Endothelial cell of umbilical vein (primary cell): Measurements from ENCODE around the gene XXYLT1.

Experiments
- EZH2 ChIP-seq: IDR thresholded peaks from 2 replicates; pipeline ENCODE4 v1.6.1; 2012; ENCODE audit warnings: borderline replicate concordance, low read depth, mild to moderate bottlenecking, moderate library complexity, low read length, inconsistent platforms; ENCODE audit not compliant: severe bottlenecking
- JUN ChIP-seq: IDR thresholded peaks from 2 replicates; pipeline ENCODE4 v1.6.1; 2011; ENCODE audit warnings: borderline replicate concordance, low read depth; ENCODE audit not compliant: insufficient read length, insufficient read depth
- POLR2A ChIP-seq: IDR thresholded peaks from 2 replicates; pipeline ENCODE4 v1.6.1; 2012; ENCODE audit warnings: low read depth, mild to moderate bottlenecking, control low read depth, low read length
- POLR2AphosphoS5 ChIP-seq: IDR thresholded peaks from 2 replicates; pipeline ENCODE4 v1.6.1; 2012; ENCODE audit warnings: low read depth, mild to moderate bottlenecking, control low read depth, low read length, moderate library complexity; ENCODE audit not compliant: insufficient read depth
- TF ChIP-seq, protein P1 (sequence below), 2 donors: IDR thresholded peaks; 1 replicate in 1 of 2; 2 replicates in 1 of 2; pipeline ENCODE4 v1.5.1; 2011; ENCODE audit warnings: low read length in 2 of 2, mild to moderate bottlenecking in 2 of 2, moderate library complexity in 2 of 2, control low read depth in 1 of 2, inconsistent platforms in 1 of 2, low read depth in 1 of 2; ENCODE audit not compliant: insufficient read depth in 1 of 2; ENCODE audit errors: extremely low read depth in 1 of 2

DNA sequence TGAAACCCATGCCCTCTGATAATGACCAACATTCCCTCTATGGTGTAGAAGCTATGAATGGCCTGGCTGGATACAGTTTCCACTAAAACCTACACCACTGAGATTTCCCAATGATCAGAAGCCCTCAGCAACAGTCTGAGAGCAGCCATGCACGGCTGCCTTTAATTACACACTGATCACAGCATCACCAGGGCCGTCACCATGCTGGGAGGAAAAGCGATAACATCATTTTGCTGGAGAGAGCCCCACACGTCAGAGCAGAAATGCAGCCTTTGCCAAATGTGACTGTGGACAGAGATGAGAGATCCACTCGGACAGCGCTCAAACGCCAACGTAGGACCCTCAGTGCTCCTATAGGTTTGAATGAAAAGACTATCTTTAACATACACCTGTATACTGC lies 135.0 kb downstream of the XXYLT1 start:
- no peak for TF ChIP-seq POLR2A
- TF ChIP-seq, protein P1, sequence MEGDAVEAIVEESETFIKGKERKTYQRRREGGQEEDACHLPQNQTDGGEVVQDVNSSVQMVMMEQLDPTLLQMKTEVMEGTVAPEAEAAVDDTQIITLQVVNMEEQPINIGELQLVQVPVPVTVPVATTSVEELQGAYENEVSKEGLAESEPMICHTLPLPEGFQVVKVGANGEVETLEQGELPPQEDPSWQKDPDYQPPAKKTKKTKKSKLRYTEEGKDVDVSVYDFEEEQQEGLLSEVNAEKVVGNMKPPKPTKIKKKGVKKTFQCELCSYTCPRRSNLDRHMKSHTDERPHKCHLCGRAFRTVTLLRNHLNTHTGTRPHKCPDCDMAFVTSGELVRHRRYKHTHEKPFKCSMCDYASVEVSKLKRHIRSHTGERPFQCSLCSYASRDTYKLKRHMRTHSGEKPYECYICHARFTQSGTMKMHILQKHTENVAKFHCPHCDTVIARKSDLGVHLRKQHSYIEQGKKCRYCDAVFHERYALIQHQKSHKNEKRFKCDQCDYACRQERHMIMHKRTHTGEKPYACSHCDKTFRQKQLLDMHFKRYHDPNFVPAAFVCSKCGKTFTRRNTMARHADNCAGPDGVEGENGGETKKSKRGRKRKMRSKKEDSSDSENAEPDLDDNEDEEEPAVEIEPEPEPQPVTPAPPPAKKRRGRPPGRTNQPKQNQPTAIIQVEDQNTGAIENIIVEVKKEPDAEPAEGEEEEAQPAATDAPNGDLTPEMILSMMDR (IDR thresholded peaks at IDR 0.05; ENCODE audit: extremely low read depth in 1 of 2, insufficient read depth in 1 of 2, low read depth in 1 of 2, low read length in 2 of 2), result no peak
- TF ChIP-seq EZH2, result no peak
- no peak for TF ChIP-seq POLR2AphosphoS5
- no peak for TF ChIP-seq JUN
